Jurkat, Clone E6-1 (cell line): ENCODE data around the gene DDX60.
"Not testable (repeated sequence)": the region's sequence is repeated elsewhere in the genome, so short reads cannot be mapped to it uniquely, and the experiment has no call there.

Experiments used
- DNase-seq: peaks from one replicate; pipeline ENCODE4 v3.0.0-alpha.2; 2011; ENCODE audit warnings: low read depth, low spot score
- H3K4me3 ChIP-seq: 2 replicates; pipeline ENCODE4 v1.5.1; 2011; ENCODE audit warnings: mild to moderate bottlenecking, low read length, control low read depth, moderate library complexity

DDX60 gene

GRCh38 chr4:168221301-168221700 is 97.3 kb downstream of the DDX60 start:
- no peak for DNase-seq
- H3K4me3 ChIP-seq: no peak overlapping the region

- no peak overlapping the region for H3K4me3 ChIP-seq
- DNase-seq: no peak
These were observed 97.7 kb downstream of the DDX60 start for GRCh38 chr4:168220893-168221292.

GRCh38 chr4:168218645-168219044 is 99.9 kb downstream of the DDX60 start:
- DNase-seq: no peak

GRCh38 chr4:168213511-168213910 is 105.0 kb downstream of the DDX60 start:
- H3K4me3 ChIP-seq, DNase-seq: not testable (repeated sequence)

More at GRCh38 chr4:168218645-168219044, 99.9 kb downstream of the DDX60 start:
- no peak overlapping the region for H3K4me3 ChIP-seq

- DNase-seq: no peak
- no peak overlapping the region for H3K4me3 ChIP-seq
These were observed 105.9 kb downstream of the DDX60 start for GRCh38 chr4:168212656-168213055.

GRCh38 chr4:168208957-168209614 is 109.5 kb downstream of the DDX60 start:
- no peak for DNase-seq
- no peak overlapping the region for H3K4me3 ChIP-seq

GRCh38 chr4:168203233-168203911 is 115.2 kb downstream of the DDX60 start:
- H3K4me3 ChIP-seq: no peak overlapping the region
- DNase-seq: no peak

- no peak overlapping the region for H3K4me3 ChIP-seq
- no peak for DNase-seq
These were observed 117.9 kb downstream of the DDX60 start for GRCh38 chr4:168200685-168201084.

GRCh38 chr4:168199260-168199957 is 119.1 kb downstream of the DDX60 start:
- DNase-seq: no peak
- H3K4me3 ChIP-seq: no peak overlapping the region

- no peak overlapping the region for H3K4me3 ChIP-seq
- DNase-seq: no peak
These were observed 120.6 kb downstream of the DDX60 start for GRCh38 chr4:168197926-168198325.

GRCh38 chr4:168188754-168189153 is 129.8 kb downstream of the DDX60 start:
- no peak for DNase-seq
- H3K4me3 ChIP-seq: no peak overlapping the region

GRCh38 chr4:168183717-168184571 is 134.6 kb downstream of the DDX60 start:
- H3K4me3 ChIP-seq: no peak overlapping the region
- DNase-seq: peak; percentile 34

GRCh38 chr4:168177546-168178149 is 140.9 kb downstream of the DDX60 start:
- no peak for DNase-seq
- no peak overlapping the region for H3K4me3 ChIP-seq

GRCh38 chr4:168174308-168174707 is 144.2 kb downstream of the DDX60 start:
- DNase-seq: no peak
- no peak overlapping the region for H3K4me3 ChIP-seq

GRCh38 chr4:168167714-168168284 is 150.8 kb downstream of the DDX60 start:
- H3K4me3 ChIP-seq: no peak overlapping the region
- no peak for DNase-seq
